Activated CD4-positive, alpha-beta T cell treated with anti-CD3 and anti-CD28 coated beads, Interleukin-2, amount 10 ng/mL, durations not matched to agents 7 days and 5 days (primary cell): ENCODE data around the gene NAA80. TPM values are rescaled to one million over a fixed set of nuclear protein-coding genes. Genes with fewer than 3 reads are reported as not detected.

Source experiments
- CTCF ChIA-PET: fragments of 350-600 bp; sonication (Branson Sonifier 250); formaldehyde crosslinking; loops from one replicate; lab custom pipeline; 2021; ENCODE audit warnings: antibody characterized with exemption; lab: Charles Lee
- POLR2A ChIA-PET: fragments of 350-600 bp; sonication (Branson Sonifier 250); formaldehyde crosslinking; loops from one replicate; lab custom pipeline; 2021; ENCODE audit warnings: antibody characterized with exemption; lab: Charles Lee
- DNase-seq: peaks from one replicate; pipeline ENCODE4 v3.0.0-alpha.2; 2020
- H3K27ac Mint-ChIP-seq: one replicate; pipeline ENCODE4 v1.8.0; 2021; ENCODE audit warnings: mild to moderate bottlenecking, moderate library complexity, mixed read lengths
- H3K27me3 Mint-ChIP-seq: one replicate; pipeline ENCODE4 v1.8.0; 2021; ENCODE audit warnings: mixed read lengths
- H3K36me3 Mint-ChIP-seq: one replicate; pipeline ENCODE4 v1.8.0; 2021; ENCODE audit warnings: low read depth, mixed read lengths
- H3K4me1 Mint-ChIP-seq: one replicate; pipeline ENCODE4 v1.8.0; 2021; ENCODE audit warnings: mixed read lengths
- H3K4me3 Mint-ChIP-seq: one replicate; pipeline ENCODE4 v1.8.0; 2021; ENCODE audit warnings: mild to moderate bottlenecking, moderate library complexity, mixed read lengths
- H3K9me3 Mint-ChIP-seq: one replicate; pipeline ENCODE4 v1.8.0; 2021; ENCODE audit warnings: mixed read lengths
- total RNA-seq, 2 experiments: library from RNA; stranded (reverse); gene quantifications; one replicate each; pipeline ENCODE4 v1.2.3, GENCODE V29; 2021

NAA80 gene
- 10 to 100 TPM; 28.9 to 31.7 TPM for total RNA-seq

- Mint-ChIP-seq H3K4me1 (peaks cover 30% of the 10 kb centered on the region), H3K27ac (peak within 1 kb of the TSS; percentile 100), H3K27me3 (no peaks in the 10 kb centered on the region), H3K4me3 (peak within 1 kb of the TSS; percentile 95), H3K36me3 (peaks cover 1% of the 10 kb centered on the region), H3K9me3 (no peaks in the 10 kb centered on the region)
- POLR2A ChIA-PET, result interaction anchor here (0.7 to 1.1 kb wide), 2 partner anchors 38 to 52 kb away, joined by 3 read pairs; partner anchors contain the start of genes CYB561D2 and NPRL2
- peak; percentile 99 for DNase-seq
- CTCF ChIA-PET, result interaction anchor here (0.7 to 4.5 kb wide), 19 partner anchors 10 to 293 kb away, joined by 3 to 21 read pairs (median 6); partner anchors contain the start of genes CYB561D2, GNAI2, HYAL2 and LSMEM2
Observed at GRCh38 chr3:50298836-50299637, at the start of gene NAA80, which contains the start of gene HYAL3. NAA80 (minus strand) TSS chr3:50299405; CDS start chr3:50297463, 1,942 bp downstream. HYAL3 (minus strand) TSS chr3:50299405; CDS start chr3:50295602, 3,803 bp downstream.

DNA sequence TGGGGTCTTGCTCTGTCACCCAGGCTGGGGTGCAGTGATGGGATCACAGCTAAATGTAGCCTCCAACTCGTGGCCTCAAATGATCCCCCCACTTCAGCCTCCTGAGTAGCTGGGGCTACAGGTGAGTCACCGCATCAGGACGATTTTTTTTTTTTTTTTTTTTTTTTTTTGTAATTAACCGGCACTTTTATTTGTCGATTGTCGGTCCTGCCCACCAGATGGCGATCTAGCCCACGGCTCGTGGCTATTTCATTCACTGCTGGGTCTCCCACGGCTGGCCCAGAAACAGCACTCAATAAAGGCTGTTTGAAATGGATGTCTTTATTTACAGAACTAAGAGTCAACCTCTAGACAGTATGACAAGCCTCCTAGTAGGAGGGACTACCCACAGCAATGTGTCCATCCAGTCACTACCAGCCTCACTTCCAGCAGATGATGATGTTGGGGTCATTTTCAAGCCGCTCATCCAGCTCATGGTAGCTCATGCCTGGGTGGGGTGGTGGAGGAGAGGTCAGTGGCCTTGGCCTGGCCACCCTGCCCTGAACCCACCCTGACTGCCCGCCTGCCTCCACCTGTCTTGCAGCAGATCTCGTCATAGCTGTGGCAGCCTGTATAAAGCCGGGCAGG is 48.1 kb upstream of the NAA80 start:
- peaks cover 23% of the 10 kb centered on the region for H3K36me3 Mint-ChIP-seq
- CTCF ChIA-PET, result interaction anchor here (0.6 to 7.2 kb wide), 16 partner anchors 9 to 320 kb away, joined by 3 to 76 read pairs (median 4); partner anchors contain the start of gene C3orf18
- H3K4me3 Mint-ChIP-seq, result no peak overlapping the region
- DNase-seq, result peak; percentile 81
- peaks cover 66% of the 10 kb centered on the region for H3K4me1 Mint-ChIP-seq
- POLR2A ChIA-PET, result no interaction called here
- no peaks in the 10 kb centered on the region for H3K27me3 Mint-ChIP-seq
- peak overlapping the region; percentile 60 for H3K27ac Mint-ChIP-seq
- H3K9me3 Mint-ChIP-seq, result no peaks in the 10 kb centered on the region

DNA sequence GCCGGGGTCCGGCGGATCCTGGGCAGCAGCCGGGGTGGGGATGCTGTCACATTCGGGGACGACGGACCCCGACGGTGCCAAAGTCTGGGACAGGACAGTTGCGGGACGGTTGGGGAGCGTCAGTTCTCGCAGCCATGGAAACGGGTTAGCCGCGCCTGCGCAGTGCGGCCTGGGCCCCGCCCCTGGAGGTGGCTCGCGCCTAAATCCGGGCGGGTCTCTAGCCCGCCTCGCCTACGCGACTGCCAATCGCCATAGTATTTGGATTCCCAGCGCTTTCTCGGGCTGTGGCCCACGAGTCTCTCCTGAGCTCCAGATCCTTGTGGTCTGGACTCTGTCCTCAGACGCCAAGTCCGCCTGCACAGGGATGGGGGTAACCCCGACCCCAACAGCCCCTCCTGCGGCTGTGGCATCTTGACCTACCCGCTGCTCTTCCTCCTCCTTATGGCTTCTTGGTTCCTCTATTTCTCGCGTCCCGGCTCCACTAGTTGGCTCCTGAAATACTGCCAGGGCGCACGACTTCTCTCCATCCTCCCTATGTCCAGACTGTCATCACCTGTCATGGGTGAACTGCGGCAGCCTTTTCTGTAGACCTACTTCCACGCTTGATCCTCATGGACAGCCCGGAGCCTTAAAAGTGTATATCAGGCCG is 46.5 kb upstream of the NAA80 start, which contains the start of gene ZMYND10:
Gene ZMYND10, minus strand, starts transcription at position 147 of the 649 bp plus-strand sequence. CDS start 153 bp downstream, outside the sequence.
- peak within 1 kb of the TSS; percentile 62 for H3K27ac Mint-ChIP-seq

GRCh38 chr3:50345008-50345407 is 45.8 kb upstream of the NAA80 start:
- no peak overlapping the region for H3K4me3 Mint-ChIP-seq
- ChIA-PET CTCF (interaction anchor here (1.7 to 7.2 kb wide), 4 partner anchors 8 to 21 kb away, joined by 5 to 76 read pairs (median 6); no protein-coding TSS in a partner anchor), POLR2A (no interaction called here)
- no peak for DNase-seq
- peaks cover 19% of the 10 kb centered on the region for H3K36me3 Mint-ChIP-seq
- H3K4me1 Mint-ChIP-seq, result peaks cover 62% of the 10 kb centered on the region
- no peaks in the 10 kb centered on the region for H3K27me3 Mint-ChIP-seq
- no peaks in the 10 kb centered on the region for H3K9me3 Mint-ChIP-seq
- H3K27ac Mint-ChIP-seq, result peak overlapping the region; percentile 50

More for the DNA sequence above, 46.5 kb upstream of the NAA80 start, which contains the start of gene ZMYND10:
- Mint-ChIP-seq H3K4me3 (peak within 1 kb of the TSS; percentile 63), H3K4me1 (peaks cover 68% of the 10 kb centered on the region), H3K36me3 (peaks cover 20% of the 10 kb centered on the region), H3K27me3 (no peaks in the 10 kb centered on the region), H3K9me3 (no peaks in the 10 kb centered on the region)
- peak; percentile 84 for DNase-seq
- CTCF ChIA-PET, result interaction anchor here (0.6 to 7.2 kb wide), 5 partner anchors 8 to 29 kb away, joined by 3 to 76 read pairs (median 5); no protein-coding TSS in a partner anchor
- POLR2A ChIA-PET, result interaction anchor here (0.6 kb wide), 1 partner anchor 24 kb away, joined by 3 read pairs; no protein-coding TSS in a partner anchor

DNA sequence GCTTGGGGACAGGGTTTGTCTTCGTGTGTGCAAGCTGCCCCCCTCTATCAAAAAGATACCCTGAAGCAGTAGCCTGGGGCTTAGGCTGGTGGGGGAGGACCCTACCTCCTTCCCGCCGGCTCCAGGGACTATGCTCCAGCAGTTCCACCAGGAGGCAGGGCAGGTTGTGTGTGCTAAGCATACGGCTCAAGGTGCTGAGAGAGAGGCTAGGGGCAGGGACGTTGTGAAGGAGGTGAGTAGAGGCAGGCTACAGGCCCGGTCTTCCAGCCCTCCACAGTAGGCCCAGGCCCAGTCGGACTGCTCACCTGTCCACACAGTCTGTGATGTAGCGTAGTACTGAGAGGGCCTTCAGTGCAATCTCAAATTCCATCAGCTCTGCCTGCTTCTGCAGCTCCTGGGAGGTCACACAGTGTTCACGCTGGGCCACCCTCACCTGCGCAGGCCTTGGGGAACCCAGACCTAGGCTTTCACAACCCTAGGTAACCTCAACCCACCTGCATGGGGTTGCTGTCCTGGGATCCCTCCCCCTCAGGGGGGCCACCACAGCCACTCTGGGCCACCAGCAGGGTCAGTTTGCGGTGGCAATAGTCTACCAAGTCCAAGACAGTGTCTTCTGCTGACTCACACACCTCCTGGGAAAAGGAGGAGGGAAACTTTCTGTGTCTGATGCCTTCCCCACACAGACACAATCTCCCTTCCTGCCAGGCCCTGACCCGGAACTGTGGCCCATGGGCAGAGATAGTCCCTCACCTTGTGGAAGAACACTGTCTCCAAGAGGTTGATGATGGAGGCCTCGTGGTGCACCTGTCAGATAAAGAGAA is 43.8 kb upstream of the NAA80 start:
- Mint-ChIP-seq H3K36me3 (peaks cover 28% of the 10 kb centered on the region), H3K4me1 (peaks cover 60% of the 10 kb centered on the region), H3K4me3 (no peak overlapping the region)

DNA sequence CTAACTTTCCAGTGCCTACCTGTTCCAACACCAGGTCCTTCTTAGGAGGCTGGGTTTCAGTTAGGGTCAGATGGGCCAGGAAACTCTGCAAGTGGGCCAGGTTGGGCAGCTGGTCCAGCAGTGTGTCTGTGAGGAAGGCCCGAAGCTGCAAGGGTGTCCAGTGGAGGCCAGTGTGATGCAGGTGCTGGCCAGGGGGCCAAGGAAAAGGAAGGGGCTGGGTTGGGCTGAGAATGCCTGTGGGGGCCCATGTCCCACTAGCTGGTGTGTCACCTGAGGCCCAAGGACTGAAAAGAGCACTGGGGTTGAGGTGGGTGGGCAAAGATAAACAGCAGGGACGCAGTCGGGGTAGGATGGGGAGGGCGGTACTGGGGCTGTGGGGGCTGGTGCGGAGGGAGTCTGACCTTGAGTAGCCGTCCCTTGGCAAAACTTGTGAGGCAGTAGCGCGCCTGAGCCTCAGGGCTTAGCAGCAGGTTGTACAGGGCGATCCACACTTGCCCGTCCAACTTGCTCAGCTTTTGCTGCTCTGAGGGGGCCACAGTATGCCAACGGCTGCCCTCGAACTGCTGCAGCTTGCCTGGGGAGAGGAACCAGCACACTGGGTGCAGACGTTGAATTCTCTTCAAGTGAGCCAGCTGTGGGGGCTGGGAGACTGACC is 42.9 kb upstream of the NAA80 start:
- ChIA-PET POLR2A (interaction anchor here (0.6 to 2.2 kb wide), 2 partner anchors 8 to 15 kb away, joined by 3 to 11 read pairs; partner anchors contain the start of genes CYB561D2 and NPRL2), CTCF (interaction anchor here (0.6 to 2.3 kb wide), 3 partner anchors 8 to 60 kb away, joined by 3 to 13 read pairs (median 3); partner anchors contain the start of genes CYB561D2 and NPRL2)
- Mint-ChIP-seq H3K9me3 (no peaks in the 10 kb centered on the region), H3K36me3 (peaks cover 27% of the 10 kb centered on the region), H3K27me3 (no peaks in the 10 kb centered on the region), H3K4me3 (no peak overlapping the region), H3K4me1 (peaks cover 52% of the 10 kb centered on the region), H3K27ac (peak overlapping the region; percentile 95)
- DNase-seq, result no peak

More for the DNA sequence above, 43.8 kb upstream of the NAA80 start:
- ChIA-PET CTCF (interaction anchor here (1.8 kb wide), 2 partner anchors 15 to 19 kb away, joined by 5 to 7 read pairs; partner anchors contain the start of gene TUSC2), POLR2A (interaction anchor here (0.6 kb wide), 1 partner anchor 14 kb away, joined by 3 read pairs; no protein-coding TSS in a partner anchor)
- H3K27me3 Mint-ChIP-seq, result no peaks in the 10 kb centered on the region
- no peak for DNase-seq
- peak overlapping the region; percentile 80 for H3K27ac Mint-ChIP-seq
- H3K9me3 Mint-ChIP-seq, result no peaks in the 10 kb centered on the region

GRCh38 chr3:50341537-50341936 is 42.3 kb upstream of the NAA80 start:
- Mint-ChIP-seq H3K36me3 (peaks cover 29% of the 10 kb centered on the region), H3K4me1 (peaks cover 52% of the 10 kb centered on the region), H3K27ac (peak overlapping the region; percentile 95), H3K4me3 (peak overlapping the region; percentile 87), H3K27me3 (no peaks in the 10 kb centered on the region), H3K9me3 (no peaks in the 10 kb centered on the region)
- ChIA-PET CTCF (interaction anchor here (1.1 to 2.3 kb wide), 3 partner anchors 8 to 42 kb away, joined by 3 to 13 read pairs (median 3); partner anchors contain the start of genes CYB561D2, HYAL3, NAA80 and NPRL2), POLR2A (interaction anchor here (2.2 kb wide), 1 partner anchor 9 kb away, joined by 11 read pairs; the partner anchor contains the start of genes CYB561D2 and NPRL2)
- no peak for DNase-seq

- Mint-ChIP-seq H3K9me3 (no peaks in the 10 kb centered on the region), H3K4me3 (peak within 1 kb of the TSS; percentile 87), H3K36me3 (peaks cover 37% of the 10 kb centered on the region), H3K27ac (peak within 1 kb of the TSS; percentile 95), H3K27me3 (no peaks in the 10 kb centered on the region), H3K4me1 (peaks cover 53% of the 10 kb centered on the region)
- peak; percentile 80 for DNase-seq
- POLR2A ChIA-PET, result interaction anchor here (2.2 kb wide), 1 partner anchor 10 kb away, joined by 11 read pairs; the partner anchor contains the start of genes CYB561D2 and NPRL2
- CTCF ChIA-PET, result interaction anchor here (0.6 to 2.3 kb wide), 6 partner anchors 9 to 60 kb away, joined by 3 to 13 read pairs (median 3); partner anchors contain the start of genes CYB561D2, HYAL3, NAA80 and NPRL2
Observed at GRCh38 chr3:50340448-50341329, 41.5 kb upstream of the NAA80 start, which contains the start of gene RASSF1. RASSF1 (minus strand) TSS chr3:50340836; CDS start chr3:50340805, 31 bp downstream.

DNA sequence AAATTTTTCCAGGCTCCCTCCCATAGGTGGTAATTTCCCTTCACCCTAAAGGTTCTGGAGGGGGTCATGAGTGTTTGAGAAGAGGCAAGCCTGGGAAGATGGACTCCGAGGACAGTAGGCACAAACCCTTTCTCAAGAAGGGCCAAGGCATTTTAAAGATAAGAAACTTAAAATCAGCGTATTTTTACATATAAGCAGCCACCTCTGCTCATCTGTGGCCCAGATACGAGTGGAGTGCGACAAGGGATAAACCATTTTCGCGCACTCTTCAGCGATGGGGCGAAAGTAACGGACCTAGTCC is 40.9 kb upstream of the NAA80 start:
- Mint-ChIP-seq H3K27ac (peak overlapping the region; percentile 95), H3K27me3 (no peaks in the 10 kb centered on the region), H3K4me1 (peaks cover 54% of the 10 kb centered on the region), H3K9me3 (no peaks in the 10 kb centered on the region), H3K36me3 (peaks cover 42% of the 10 kb centered on the region), H3K4me3 (peak overlapping the region; percentile 87)
- CTCF ChIA-PET, result interaction anchor here (0.6 to 2.3 kb wide), 4 partner anchors 10 to 60 kb away, joined by 3 to 13 read pairs (median 4); partner anchors contain the start of genes CYB561D2, NPRL2 and TUSC2
- POLR2A ChIA-PET, result interaction anchor here (2.2 kb wide), 1 partner anchor 10 kb away, joined by 11 read pairs; the partner anchor contains the start of genes CYB561D2 and NPRL2
- no peak for DNase-seq
